Uterus (tissue), 4 donors: ENCODE results near the gene CLEC4E. TPM values are rescaled to one million over a fixed set of nuclear protein-coding genes. Genes with fewer than 3 reads are reported as not detected.
"Not testable (repeated sequence)": the region's sequence is repeated elsewhere in the genome, so short reads cannot be mapped to it uniquely, and the experiment has no call there.

Experiments
- DNase-seq, 2 donors: peaks; one replicate each; pipeline ENCODE4 v3.0.0-alpha.2; 2019 to 2020
- H3K27ac ChIP-seq, 2 donors: fragments of 200-600 bp; sonication (generic); 1 replicate in 1 of 2; 2 replicates in 1 of 2; pipeline ENCODE4 v1.5.1; 2016 to 2018
- H3K27me3 ChIP-seq, 2 donors: fragments of 200-600 bp; sonication (generic); one replicate each; pipeline ENCODE4 v1.5.1; 2018 to 2019; ENCODE audit warnings: control low read depth in 1 of 2
- H3K36me3 ChIP-seq, 2 donors: fragments of 200-600 bp; sonication (generic); one replicate each; pipeline ENCODE4 v1.5.1; 2019; ENCODE audit warnings: control low read depth in 1 of 2
- H3K4me1 ChIP-seq, 2 donors: fragments of 200-600 bp; sonication (generic); one replicate each; pipeline ENCODE4 v1.5.1; 2018 to 2019; ENCODE audit warnings: control low read depth in 1 of 2
- H3K4me3 ChIP-seq, 2 donors: fragments of 200-600 bp; sonication (generic); 1 replicate in 1 of 2; 2 replicates in 1 of 2; pipeline ENCODE4 v1.5.1; 2018 to 2019; ENCODE audit warnings: mild to moderate bottlenecking in 1 of 2
- H3K9me3 ChIP-seq, 2 donors: fragments of 200-600 bp; sonication (generic); one replicate each; pipeline ENCODE4 v1.5.1; 2019; ENCODE audit warnings: control low read depth in 1 of 2
- POLR2A ChIP-seq, 2 donors: fragments of 450-650 bp; IDR thresholded peaks; one replicate each; pipeline ENCODE4 v1.6.1; 2016; ENCODE audit warnings: antibody characterized with exemption in 2 of 2, mild to moderate bottlenecking in 1 of 2, moderate library complexity in 1 of 2
- intact Hi-C: fragments of 100-400 bp; cut with DNase I; formaldehyde crosslinking; loops from one replicate; pipeline ENCODE4 v1.15.1; 2023; ENCODE audit warnings: low total_unique reads
- small RNA-seq: library from RNA; depleted of rRNA; stranded (forward); fragments of <200 nt; gene quantifications from one replicate; pipeline ENCODE3, GENCODE V24; 2016
- total RNA-seq, 4 donors: library from RNA; depleted of rRNA in 3 of 4; stranded (reverse); fragments of >200 nt in 3 of 4; gene quantifications; one replicate each; pipeline versions ENCODE4 v1.1.0 to v1.2.4, GENCODE V29; 2014 to 2023
- TF ChIP-seq, protein P1 (sequence below), 4 experiments: fragments of 200-600 bp in 2 of 4; fragments of 450-650 bp in 2 of 4; sonication (generic) in 2 of 4; IDR thresholded peaks; one replicate each; pipeline ENCODE4 v1.5.1; 2016 to 2019; ENCODE audit warnings: antibody characterized with exemption in 4 of 4, mild to moderate bottlenecking in 2 of 4, moderate library complexity in 1 of 4
- donor health status: DM: yes; HTN: yes; CAD: no.

The CLEC4E gene
- total RNA-seq, 4 donors from 2014 or later = 11.2 TPM; not detected in 3

DNA sequence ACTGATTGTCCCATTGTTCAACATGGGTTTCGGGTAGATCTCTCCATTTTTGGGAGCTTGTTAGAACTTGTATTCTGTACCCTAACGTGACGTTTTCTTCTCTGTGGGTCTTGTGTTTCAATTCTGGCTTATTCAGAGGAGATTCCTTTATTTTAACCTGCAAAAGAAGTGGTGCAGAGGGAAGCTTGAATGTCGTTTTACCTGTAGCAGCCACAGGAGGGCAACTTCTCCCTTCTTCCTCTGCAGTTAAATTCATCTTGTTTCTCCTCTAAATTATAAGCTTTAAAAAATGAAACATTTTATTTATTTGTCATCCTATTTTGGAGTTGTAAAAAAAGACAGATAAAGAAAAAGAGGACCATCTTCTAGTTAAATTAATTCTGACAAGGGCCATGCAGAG is 41.1 kb downstream of the CLEC4E start:
- no peak for TF ChIP-seq POLR2A (IDR thresholded peaks at IDR 0.05)
- TF ChIP-seq, protein P1, sequence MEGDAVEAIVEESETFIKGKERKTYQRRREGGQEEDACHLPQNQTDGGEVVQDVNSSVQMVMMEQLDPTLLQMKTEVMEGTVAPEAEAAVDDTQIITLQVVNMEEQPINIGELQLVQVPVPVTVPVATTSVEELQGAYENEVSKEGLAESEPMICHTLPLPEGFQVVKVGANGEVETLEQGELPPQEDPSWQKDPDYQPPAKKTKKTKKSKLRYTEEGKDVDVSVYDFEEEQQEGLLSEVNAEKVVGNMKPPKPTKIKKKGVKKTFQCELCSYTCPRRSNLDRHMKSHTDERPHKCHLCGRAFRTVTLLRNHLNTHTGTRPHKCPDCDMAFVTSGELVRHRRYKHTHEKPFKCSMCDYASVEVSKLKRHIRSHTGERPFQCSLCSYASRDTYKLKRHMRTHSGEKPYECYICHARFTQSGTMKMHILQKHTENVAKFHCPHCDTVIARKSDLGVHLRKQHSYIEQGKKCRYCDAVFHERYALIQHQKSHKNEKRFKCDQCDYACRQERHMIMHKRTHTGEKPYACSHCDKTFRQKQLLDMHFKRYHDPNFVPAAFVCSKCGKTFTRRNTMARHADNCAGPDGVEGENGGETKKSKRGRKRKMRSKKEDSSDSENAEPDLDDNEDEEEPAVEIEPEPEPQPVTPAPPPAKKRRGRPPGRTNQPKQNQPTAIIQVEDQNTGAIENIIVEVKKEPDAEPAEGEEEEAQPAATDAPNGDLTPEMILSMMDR (IDR thresholded peaks at IDR 0.05) = no peak
- no peak for DNase-seq
- no peaks in the 10 kb centered on the region for H3K4me1 ChIP-seq
- H3K4me3 ChIP-seq = no peak overlapping the region
- H3K36me3 ChIP-seq = no peaks in the 10 kb centered on the region
- intact Hi-C loops = no loop called here
- peaks cover 0 to 2% of the 10 kb centered on the region in 2 donors for H3K27me3 ChIP-seq
- no peaks in the 10 kb centered on the region for H3K9me3 ChIP-seq
- no peak overlapping the region for H3K27ac ChIP-seq

DNA sequence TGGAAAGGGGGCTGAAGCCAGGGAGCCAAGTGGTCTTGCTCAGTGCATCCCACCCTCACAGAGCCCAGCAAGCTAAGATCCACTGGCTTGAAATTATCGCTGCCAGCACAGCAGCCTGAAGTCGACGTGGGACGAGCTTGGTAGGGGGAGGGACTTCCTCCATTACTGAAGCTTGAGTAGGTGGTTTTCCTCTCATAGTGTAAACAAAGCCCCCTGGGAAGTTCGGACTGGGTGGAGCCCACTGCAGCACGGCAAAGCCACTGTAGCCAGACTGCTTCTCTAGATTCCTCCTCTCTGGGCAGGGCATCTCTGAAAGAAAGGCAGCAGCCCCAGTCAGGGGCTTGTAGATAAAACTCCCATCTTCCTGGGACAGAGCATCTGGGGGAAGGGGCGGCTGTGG is 44.6 kb downstream of the CLEC4E start:
- intact Hi-C loops, H3K27ac ChIP-seq, DNase-seq, H3K4me1 ChIP-seq, H3K27me3 ChIP-seq, H3K9me3 ChIP-seq, H3K4me3 ChIP-seq, H3K36me3 ChIP-seq: not testable (repeated sequence)

DNA sequence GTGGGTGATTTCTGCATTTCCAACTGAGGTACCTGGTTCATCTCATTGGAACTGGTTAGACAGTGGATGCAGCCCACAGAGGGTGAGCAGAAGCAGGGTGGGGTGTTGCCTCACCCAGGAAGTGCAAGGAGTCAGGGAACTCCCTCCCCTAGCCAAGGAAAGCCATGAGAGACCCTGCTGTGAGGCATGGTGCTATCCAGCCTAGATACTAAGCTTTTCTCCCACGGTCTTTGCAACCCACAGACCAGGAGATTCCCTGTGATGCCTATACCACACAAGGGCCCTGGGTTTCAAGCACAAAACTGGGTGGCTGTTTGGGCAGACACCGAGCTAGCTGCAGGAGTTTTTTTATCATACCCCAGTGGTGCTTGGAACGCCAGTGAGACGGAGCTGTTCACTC is 45.0 kb downstream of the CLEC4E start:
- DNase-seq, H3K36me3 ChIP-seq, intact Hi-C loops, H3K27me3 ChIP-seq, H3K4me3 ChIP-seq, H3K27ac ChIP-seq, H3K9me3 ChIP-seq, H3K4me1 ChIP-seq: not testable (repeated sequence)

DNA sequence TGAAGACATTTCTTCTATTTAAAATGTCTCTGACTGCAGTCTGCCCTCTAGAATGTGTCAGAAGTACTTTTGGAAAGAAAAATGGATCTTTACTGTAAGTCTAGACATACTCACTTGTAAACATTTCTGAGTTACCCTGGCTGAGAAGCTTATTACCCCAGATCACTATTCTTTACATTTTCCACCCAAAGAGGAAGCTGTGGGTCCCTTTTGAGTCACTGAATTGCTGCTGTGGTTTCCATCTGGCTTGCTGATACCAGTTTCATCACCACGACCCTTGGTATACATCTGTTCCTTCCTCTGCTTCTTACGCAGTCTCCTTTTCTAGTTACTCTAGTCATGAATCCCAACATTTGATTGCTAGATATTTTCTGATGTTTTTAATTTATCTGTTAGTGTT is 47.6 kb downstream of the CLEC4E start:
- H3K9me3 ChIP-seq = no peaks in the 10 kb centered on the region
- H3K27me3 ChIP-seq = no peaks in the 10 kb centered on the region
- H3K4me3 ChIP-seq = no peak overlapping the region
- no peak for DNase-seq
- intact Hi-C loops = no loop called here
- H3K27ac ChIP-seq = no peak overlapping the region
- TF ChIP-seq, protein P1 (IDR thresholded peaks at IDR 0.05) = no peak
- TF ChIP-seq POLR2A (IDR thresholded peaks at IDR 0.05) = no peak
- no peaks in the 10 kb centered on the region for H3K36me3 ChIP-seq
- no peaks in the 10 kb centered on the region for H3K4me1 ChIP-seq

DNA sequence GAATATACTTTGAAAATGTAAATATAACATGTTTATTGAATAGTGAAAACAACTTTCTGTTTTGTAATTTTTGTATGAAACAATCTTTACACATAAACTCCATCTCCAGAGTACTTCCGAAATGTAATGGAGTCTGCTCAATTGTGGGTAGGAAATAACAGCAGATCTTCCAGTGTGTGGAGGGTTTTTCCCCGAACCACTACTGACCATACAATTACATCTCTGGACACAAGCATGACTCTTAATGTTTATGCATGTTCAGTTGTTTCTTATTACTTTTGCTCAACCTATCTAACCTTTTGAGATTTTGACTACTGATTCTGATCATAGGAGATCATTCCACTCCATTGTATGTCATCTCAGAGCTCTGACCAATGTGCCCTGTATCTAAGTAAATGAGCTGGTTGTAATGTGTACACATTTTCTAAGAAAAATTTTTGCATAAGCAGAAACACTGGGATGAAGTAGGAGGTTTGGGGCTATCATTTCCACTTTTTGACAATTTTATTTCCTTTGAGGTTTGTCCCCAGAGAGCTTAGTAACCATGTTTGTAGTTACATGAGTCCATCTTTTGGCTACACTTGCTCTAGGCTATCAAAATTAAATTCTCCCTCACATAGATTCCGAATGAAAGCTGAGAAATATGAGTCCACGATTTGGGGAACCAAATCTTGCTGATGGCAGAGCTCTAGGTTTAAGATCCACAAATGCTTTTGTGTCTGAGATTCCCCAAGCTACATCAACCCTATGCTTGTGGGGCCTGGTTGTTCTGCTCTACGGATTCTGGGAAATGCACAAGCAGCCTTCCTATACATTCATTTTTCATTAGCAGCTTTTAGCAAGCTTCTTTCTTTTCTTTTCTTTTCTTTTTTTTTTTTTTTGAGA is 48.8 kb downstream of the CLEC4E start:
- Histone ChIP-seq H3K4me3 (no peak overlapping the region), H3K4me1 (no peaks in the 10 kb centered on the region), H3K36me3 (no peaks in the 10 kb centered on the region), H3K27me3 (no peaks in the 10 kb centered on the region), H3K27ac (no peak overlapping the region), H3K9me3 (no peaks in the 10 kb centered on the region)
- TF ChIP-seq, protein P1 (IDR thresholded peaks at IDR 0.05) = no peak
- TF ChIP-seq POLR2A (IDR thresholded peaks at IDR 0.05) = no peak
- DNase-seq = no peak
- intact Hi-C loops = no loop called here

Small RNAs within 50 kb of the gene (small RNA-seq; reads per million reads assigned to genes)
- not detected for gene RNU6-275P

Other genes starting within 250 kb of the CLEC4E start
- gene CLEC6A, start 84.9 kb downstream of the CLEC4E start, total RNA-seq = not detected
- under 1 TPM in 1 of 4 donors, not detected in 3; 0.30 TPM for gene CLEC4D, start 27.4 kb downstream of the CLEC4E start, total RNA-seq
- under 1 TPM in 1 of 4 donors, not detected in 3; 0.41 TPM for gene AICDA, start 72.0 kb upstream of the CLEC4E start, total RNA-seq
- 100 to 1,000 TPM in 3 of 4 donors, 10 to 100 TPM in 1; 36.8 to 259 (median 151) TPM for gene MFAP5, start 121.9 kb upstream of the CLEC4E start, total RNA-seq
- gene RIMKLB, start 157.1 kb upstream of the CLEC4E start, total RNA-seq = 100 to 1,000 TPM in 2 of 4 donors, 10 to 100 TPM in 2; 25.6 to 155 (median 93.4) TPM